GM12872 (cell line): ENCODE results near the gene RABGGTA.

Experiments
- TF ChIP-seq, protein P1 (sequence below): IDR thresholded peaks from 3 replicates; pipeline ENCODE4 v1.5.1; 2011; ENCODE audit warnings: low read depth, mild to moderate bottlenecking, low read length, moderate library complexity; ENCODE audit not compliant: insufficient read depth

The RABGGTA gene

DNA sequence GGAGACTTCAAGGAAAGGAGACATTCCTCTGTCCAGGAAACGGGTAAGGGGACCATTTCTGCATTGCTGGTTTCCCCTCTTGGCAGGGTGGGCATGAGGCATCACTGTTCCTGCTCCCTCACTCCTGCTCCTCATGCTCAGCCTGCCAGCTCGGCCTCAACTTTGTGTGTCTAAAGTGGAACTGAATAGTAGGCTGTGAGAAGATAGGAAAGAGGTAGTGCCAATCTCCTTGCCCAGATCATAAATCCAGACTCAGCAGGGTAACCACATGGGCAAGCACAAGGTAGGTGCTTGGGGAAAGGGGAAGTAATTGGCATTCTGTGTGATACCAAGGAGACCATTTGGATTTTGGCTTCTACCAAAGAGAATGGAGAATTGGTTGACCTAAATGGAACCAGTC is 42.5 kb upstream of the RABGGTA start:
- TF ChIP-seq, protein P1, sequence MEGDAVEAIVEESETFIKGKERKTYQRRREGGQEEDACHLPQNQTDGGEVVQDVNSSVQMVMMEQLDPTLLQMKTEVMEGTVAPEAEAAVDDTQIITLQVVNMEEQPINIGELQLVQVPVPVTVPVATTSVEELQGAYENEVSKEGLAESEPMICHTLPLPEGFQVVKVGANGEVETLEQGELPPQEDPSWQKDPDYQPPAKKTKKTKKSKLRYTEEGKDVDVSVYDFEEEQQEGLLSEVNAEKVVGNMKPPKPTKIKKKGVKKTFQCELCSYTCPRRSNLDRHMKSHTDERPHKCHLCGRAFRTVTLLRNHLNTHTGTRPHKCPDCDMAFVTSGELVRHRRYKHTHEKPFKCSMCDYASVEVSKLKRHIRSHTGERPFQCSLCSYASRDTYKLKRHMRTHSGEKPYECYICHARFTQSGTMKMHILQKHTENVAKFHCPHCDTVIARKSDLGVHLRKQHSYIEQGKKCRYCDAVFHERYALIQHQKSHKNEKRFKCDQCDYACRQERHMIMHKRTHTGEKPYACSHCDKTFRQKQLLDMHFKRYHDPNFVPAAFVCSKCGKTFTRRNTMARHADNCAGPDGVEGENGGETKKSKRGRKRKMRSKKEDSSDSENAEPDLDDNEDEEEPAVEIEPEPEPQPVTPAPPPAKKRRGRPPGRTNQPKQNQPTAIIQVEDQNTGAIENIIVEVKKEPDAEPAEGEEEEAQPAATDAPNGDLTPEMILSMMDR: no peak

DNA sequence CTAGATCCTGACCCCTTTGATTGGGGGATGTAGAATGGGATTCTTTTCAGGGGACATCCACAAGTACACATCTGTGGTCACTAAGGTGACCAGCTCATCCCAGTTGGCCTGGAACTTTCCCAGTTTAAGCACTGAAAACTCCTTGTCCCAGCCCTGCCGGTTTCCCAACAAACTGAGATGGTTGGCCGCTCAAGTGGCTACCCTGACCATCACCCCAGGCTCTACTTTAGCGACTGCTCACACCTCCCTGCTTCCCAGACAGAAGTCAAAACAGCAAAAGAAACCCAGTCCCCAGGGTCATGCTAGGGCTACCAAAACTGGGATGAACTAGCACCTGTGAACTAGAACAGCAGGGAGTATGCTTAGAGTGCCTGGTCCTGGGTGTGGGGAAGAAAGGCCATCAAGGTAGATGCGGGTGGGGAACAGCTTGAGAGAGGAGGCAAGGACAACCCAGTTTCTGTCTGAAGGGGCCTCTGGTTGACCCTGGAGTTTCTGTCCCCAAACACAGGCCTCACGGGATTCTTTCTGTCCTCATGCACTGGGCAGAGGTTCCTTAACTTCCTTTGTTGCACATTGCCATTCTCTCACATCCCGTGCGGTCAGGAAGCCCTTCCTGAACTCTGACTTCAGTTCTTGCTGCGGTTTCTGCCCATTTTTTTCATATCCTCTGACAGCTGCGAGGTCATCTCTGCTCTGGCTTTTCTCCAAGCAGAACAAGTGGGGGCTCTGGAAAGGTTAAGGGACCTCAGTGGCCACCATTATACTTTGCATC is 41.5 kb upstream of the RABGGTA start:
- TF ChIP-seq, protein P1: no peak

DNA sequence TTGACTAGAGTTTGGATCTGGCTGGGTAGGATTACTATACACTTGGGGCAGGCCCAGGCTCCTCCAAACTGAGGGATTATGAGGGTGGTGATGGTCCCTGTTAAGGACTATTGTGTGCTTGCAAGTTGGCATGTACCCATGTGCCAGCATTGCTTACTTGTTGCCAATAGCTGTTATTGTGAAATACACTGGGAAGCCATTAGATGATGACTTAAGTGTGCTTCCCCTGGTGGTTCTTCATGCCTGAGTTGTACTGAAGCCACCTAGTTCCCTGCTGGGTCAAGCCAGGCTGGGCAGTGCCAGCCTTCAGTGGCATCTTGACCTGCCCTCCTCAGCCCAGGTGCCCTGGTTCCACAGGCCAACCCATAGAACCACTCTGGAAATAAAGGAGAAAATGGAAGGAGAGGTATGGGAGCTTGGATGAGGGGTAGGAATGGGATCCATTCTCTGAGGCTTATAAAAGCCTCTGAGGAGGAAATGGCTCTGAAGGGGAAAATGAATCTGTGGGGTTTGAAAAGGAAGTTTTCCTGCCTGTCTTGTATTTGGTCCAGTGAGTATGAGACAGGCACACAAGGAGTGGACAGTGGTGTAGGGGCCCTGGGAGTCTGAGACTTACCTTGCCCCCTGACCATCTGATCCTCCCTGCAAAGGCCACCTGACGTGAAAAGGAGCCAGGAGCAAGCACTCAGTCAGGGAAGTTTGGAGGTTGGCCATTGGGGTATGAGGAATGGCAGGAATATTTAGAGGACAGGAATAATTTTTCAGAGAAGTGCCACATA is 40.6 kb upstream of the RABGGTA start:
- TF ChIP-seq, protein P1: no peak

DNA sequence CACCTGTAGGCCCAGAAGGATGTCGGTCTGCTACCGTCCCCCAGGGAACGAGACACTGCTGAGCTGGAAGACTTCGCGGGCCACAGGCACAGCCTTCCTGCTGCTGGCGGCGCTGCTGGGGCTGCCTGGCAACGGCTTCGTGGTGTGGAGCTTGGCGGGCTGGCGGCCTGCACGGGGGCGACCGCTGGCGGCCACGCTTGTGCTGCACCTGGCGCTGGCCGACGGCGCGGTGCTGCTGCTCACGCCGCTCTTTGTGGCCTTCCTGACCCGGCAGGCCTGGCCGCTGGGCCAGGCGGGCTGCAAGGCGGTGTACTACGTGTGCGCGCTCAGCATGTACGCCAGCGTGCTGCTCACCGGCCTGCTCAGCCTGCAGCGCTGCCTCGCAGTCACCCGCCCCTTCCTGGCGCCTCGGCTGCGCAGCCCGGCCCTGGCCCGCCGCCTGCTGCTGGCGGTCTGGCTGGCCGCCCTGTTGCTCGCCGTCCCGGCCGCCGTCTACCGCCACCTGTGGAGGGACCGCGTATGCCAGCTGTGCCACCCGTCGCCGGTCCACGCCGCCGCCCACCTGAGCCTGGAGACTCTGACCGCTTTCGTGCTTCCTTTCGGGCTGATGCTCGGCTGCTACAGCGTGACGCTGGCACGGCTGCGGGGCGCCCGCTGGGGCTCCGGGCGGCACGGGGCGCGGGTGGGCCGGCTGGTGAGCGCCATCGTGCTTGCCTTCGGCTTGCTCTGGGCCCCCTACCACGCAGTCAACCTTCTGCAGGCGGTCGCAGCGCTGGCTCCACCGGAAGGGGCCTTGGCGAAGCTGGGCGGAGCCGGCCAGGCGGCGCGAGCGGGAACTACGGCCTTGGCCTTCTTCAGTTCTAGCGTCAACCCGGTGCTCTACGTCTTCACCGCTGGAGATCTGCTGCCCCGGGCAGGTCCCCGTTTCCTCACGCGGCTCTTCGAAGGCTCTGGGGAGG is 39.5 kb upstream of the RABGGTA start, which contains the start of gene LTB4R:
TSS of gene LTB4R (plus strand) at position 857 of the 959 bp plus-strand sequence. CDS start 4,150 bp downstream, outside the sequence.
- TF ChIP-seq, protein P1: peak; percentile 34

DNA sequence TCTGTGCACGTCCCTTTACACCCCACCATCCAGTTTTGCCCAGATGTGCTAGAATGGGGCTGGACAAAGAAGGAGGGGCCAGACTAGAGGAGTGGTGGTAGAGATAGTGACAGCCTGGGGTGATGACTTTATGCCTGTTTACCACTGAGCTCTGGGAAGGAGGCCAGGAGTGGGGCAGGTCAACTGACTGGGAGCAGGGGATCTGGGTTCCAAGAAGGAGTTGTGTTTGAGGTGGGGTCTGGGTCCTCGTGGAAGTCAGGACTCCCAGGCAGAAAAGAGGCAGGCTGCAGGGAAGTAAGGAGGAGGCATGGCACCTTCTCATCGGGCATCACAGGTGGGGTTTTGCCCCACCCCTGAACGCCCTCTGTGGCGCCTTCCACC is 38.9 kb upstream of the RABGGTA start:
- TF ChIP-seq, protein P1: no peak

DNA sequence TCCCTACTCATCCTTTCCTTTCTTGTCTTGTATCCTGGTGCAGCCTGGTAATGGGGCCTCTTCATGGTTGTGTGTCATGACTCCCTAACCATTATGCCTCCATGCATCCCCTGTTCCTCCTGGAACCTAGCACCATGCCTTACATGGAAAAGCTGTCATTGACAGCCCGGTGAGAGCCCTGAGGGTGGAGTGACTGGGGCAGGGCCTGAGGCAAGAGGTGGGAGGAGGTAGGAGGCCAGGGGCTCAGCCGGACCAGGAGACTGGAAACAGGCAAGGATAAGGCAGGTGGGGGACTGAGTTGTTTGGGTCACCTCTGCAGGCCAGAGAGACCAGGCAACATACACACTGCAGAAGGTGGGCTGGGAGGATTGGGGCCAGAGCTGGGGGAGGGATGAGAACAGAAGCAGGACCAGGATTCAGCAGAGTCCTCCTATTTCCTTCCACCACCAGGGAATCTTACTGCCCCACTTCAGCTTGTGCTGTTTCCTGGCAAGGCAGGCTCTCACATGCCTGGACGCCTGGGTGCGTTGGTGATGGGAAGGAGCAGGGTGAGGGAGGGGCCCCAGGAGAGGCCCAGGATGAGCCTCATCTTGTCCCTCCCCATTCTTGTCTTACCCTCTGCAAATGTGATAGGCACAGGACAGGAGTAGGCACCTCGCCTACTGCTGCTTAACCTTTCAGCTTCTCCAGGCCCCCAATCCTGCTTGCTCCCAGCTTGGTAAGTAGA is 38.3 kb upstream of the RABGGTA start, which contains the start of gene LTB4R2:
TSS of gene LTB4R2 (plus strand) at position 603 of the 727 bp plus-strand sequence. CDS start 525 bp downstream, outside the sequence.
- TF ChIP-seq, protein P1: no peak
